Measurements from ENCODE around the gene MBLAC1.

DNA sequence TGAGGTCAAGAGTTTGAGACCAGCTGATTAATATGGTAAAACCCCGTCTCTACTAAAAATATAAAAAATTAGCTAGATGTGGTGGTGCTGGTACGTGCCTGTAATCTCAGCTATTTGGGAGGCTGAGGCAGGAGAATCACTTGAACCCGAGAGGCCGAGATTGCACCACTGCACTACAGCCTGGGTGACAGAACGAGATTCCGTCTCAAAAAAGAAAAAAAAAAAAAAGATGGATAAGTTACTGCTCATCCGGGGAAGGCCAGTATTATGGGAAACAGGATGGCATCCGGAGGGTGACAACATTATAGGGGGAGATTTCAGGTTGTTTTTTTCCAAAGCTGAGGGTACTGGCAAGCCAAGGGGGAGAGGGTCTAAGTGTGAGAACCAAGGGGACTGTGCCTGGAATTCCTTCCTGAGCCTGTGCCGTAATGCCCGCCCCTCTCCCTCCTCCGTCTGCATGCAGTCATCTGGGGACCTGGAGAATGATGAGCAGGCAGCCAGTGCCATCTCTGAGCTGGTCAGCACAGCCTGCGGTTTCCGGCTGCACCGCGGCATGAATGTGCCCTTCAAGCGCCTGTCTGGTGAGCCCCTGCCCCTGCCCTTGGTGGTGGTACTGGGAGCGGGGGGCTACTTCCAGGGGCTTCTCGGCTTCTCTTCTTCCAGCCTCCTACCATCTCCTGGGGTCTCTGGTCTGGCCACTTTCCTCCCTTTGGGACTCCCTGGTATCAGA is 26.3 kb downstream of the MBLAC1 start:
- TF ChIP-seq, protein P1, sequence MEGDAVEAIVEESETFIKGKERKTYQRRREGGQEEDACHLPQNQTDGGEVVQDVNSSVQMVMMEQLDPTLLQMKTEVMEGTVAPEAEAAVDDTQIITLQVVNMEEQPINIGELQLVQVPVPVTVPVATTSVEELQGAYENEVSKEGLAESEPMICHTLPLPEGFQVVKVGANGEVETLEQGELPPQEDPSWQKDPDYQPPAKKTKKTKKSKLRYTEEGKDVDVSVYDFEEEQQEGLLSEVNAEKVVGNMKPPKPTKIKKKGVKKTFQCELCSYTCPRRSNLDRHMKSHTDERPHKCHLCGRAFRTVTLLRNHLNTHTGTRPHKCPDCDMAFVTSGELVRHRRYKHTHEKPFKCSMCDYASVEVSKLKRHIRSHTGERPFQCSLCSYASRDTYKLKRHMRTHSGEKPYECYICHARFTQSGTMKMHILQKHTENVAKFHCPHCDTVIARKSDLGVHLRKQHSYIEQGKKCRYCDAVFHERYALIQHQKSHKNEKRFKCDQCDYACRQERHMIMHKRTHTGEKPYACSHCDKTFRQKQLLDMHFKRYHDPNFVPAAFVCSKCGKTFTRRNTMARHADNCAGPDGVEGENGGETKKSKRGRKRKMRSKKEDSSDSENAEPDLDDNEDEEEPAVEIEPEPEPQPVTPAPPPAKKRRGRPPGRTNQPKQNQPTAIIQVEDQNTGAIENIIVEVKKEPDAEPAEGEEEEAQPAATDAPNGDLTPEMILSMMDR (IDR thresholded peaks at IDR 0.05; ENCODE audit: low read depth, low read length): no peak
- TF ChIP-seq EZH2phosphoT487 (IDR thresholded peaks at IDR 0.05; ENCODE audit: low read depth): no peak
